Spleen (tissue), 3 donors: ENCODE results near the gene IGSF9.

Experiments
- POLR2A ChIP-seq, 3 donors: fragments of 450-650 bp; IDR thresholded peaks; one replicate each; pipeline ENCODE4 v1.5.1; 2017; ENCODE audit warnings: antibody characterized with exemption in 3 of 3, mild to moderate bottlenecking in 1 of 3
- POLR2AphosphoS5 ChIP-seq, 3 donors: sonication (generic); formaldehyde crosslinking; IDR thresholded peaks; one replicate each; pipeline ENCODE4 v1.5.1; 2017; ENCODE audit warnings: antibody characterized with exemption in 3 of 3

DNA sequence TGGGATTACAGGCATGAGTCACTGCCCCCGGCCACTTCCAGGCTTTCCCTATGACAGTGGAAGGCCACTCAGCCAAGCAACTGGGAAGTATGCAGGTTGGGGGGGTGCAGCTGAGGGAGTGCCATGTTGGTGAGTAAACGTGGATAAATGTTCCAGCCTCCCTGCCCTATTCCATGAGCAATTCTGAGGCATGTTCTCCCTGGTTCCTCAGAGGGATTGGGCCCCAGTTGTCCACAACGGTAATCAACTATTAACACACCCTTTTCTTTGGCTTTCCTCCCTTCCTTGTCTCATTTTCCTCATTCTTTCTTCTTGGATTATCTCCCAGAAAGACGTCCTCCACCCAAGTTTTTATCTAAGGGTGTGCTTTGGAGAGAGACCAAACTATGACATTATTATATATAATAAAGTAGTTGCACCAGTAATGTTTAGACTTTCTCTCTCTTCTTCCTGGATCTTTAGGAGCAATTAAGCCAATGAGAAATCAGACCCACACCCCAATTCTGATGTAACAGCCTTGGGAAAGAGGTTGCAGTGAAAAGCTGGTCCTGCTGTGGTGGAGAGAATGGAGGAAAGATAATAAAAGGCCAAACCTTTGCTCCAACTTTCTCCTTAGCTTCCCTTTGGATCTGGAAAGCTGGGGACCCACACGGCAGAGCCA is 15.4 kb upstream of the IGSF9 start:
- TF ChIP-seq POLR2A (IDR thresholded peaks at IDR 0.05) (no peak), POLR2AphosphoS5 (IDR thresholded peaks at IDR 0.05) (no peak)
